ENCODE results near the gene FRMPD2. TPM values are rescaled to one million over a fixed set of nuclear protein-coding genes. Genes with fewer than 3 reads are reported as not detected.

The FRMPD2 gene
- total RNA-seq, 1 experiment from 2014 or later = 0.30 TPM

DNA sequence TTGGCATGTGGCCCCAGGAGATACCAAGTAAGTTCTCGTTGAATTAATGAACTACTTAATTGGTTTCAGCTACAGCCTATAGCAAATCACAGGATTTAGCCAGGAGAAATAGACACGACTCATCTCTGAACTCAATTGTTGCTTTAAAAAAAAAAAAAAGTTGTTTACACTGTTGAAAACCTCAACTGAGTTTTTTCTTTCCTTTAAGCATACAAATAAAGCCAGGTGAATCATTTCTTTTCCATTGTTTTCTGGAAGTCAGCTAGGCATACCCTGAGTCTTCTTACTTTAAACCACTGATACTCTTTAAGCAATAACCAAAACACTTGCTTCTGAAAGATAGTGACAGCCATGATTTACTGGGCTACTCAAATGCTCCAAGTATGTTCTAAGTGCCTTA lies 755 bp downstream of the FRMPD2 start:
- intact Hi-C loops (cut with micrococcal nuclease) = no loop called here
- H2AFZ ChIP-seq (ENCODE audit: low read depth, low read length, poor library complexity, severe bottlenecking) = no peak overlapping the region
- no peak overlapping the region for H3K27ac ChIP-seq (ENCODE audit: low read depth, low read length)
- no TSS peak for BruUV-seq (replicated peaks)
- H3K9ac ChIP-seq (ENCODE audit: low read length) = no peak overlapping the region
- TF ChIP-seq EZH2 (IDR thresholded peaks at IDR 0.05) = no peak
- TF ChIP-seq, protein P1, sequence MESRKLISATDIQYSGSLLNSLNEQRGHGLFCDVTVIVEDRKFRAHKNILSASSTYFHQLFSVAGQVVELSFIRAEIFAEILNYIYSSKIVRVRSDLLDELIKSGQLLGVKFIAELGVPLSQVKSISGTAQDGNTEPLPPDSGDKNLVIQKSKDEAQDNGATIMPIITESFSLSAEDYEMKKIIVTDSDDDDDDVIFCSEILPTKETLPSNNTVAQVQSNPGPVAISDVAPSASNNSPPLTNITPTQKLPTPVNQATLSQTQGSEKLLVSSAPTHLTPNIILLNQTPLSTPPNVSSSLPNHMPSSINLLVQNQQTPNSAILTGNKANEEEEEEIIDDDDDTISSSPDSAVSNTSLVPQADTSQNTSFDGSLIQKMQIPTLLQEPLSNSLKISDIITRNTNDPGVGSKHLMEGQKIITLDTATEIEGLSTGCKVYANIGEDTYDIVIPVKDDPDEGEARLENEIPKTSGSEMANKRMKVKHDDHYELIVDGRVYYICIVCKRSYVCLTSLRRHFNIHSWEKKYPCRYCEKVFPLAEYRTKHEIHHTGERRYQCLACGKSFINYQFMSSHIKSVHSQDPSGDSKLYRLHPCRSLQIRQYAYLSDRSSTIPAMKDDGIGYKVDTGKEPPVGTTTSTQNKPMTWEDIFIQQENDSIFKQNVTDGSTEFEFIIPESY (IDR thresholded peaks at IDR 0.05; ENCODE audit: extremely low read depth, insufficient replicate concordance, low read length) = no peak
- H3K36me3 ChIP-seq (ENCODE audit: control insufficient read depth in 1 of 2, insufficient read depth in 2 of 2, low read length in 2 of 2) = no peaks in the 10 kb centered on the region
- ChIA-PET CTCF (no interaction called here), POLR2A (no interaction called here), RAD21 (ENCODE audit: low non-redundant PET in 1 of 2, low total read pairs in 2 of 2, uncharacterized antibody in 2 of 2, unreplicated experiment in 2 of 2) (no interaction called here)
- H4K20me1 ChIP-seq (ENCODE audit: insufficient read depth) = no peaks in the 10 kb centered on the region
- no peak overlapping the region for H3K4me2 ChIP-seq (ENCODE audit: low read length)
- no peak for ATAC-seq
- no peaks in the 10 kb centered on the region for H3K4me1 ChIP-seq (ENCODE audit: control insufficient read depth in 1 of 2, insufficient read depth in 2 of 2, low read length in 2 of 2)
- H3K9me3 ChIP-seq (ENCODE audit: control insufficient read depth in 1 of 2, insufficient read depth in 1 of 2, low read depth in 1 of 2, low read length in 2 of 2) = no peaks in the 10 kb centered on the region
- no peaks in the 10 kb centered on the region for H3K79me2 ChIP-seq (ENCODE audit: insufficient read depth, low read length)
- H3K4me3 ChIP-seq (replicated peaks in 1 of 2; ENCODE audit: low read depth in 1 of 2, low read length in 2 of 2) = no peak overlapping the region
- no peak for DNase-seq (ENCODE audit: low read depth, low spot score)
- H3K27me3 ChIP-seq (ENCODE audit: insufficient read depth, low read length) = no peaks in the 10 kb centered on the region
- no peaks in the 10 kb centered on the region for H3K9me2 ChIP-seq (ENCODE audit: insufficient read depth)

DNA sequence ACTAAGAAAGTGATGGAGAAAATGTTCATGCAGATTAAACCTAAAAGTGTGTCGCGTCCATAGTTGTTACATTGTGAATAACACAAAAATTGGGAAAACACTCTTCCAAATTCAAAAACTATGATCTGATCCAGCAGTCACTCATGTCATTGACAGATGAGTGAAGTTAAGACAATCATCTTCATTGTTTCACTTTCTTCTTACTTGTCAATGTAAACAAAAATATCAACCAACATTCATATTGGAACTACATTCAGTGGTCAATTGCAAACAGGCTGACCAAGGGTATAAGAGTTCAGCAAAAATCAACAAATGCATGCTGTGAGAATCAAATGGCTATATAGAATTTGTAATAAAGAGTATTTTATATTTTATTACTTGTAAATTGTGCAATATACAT lies 1.8 kb downstream of the FRMPD2 start:
- Histone ChIP-seq H3K27me3 (ENCODE audit: insufficient read depth, low read length) (no peaks in the 10 kb centered on the region), H3K36me3 (ENCODE audit: control insufficient read depth in 1 of 2, insufficient read depth in 2 of 2, low read length in 2 of 2) (no peaks in the 10 kb centered on the region), H3K4me2 (ENCODE audit: low read length) (no peak overlapping the region), H3K27ac (ENCODE audit: low read depth, low read length) (no peak overlapping the region), H3K4me1 (ENCODE audit: control insufficient read depth in 1 of 2, insufficient read depth in 2 of 2, low read length in 2 of 2) (no peaks in the 10 kb centered on the region), H3K4me3 (replicated peaks in 1 of 2; ENCODE audit: low read depth in 1 of 2, low read length in 2 of 2) (no peak overlapping the region), H4K20me1 (ENCODE audit: insufficient read depth) (no peaks in the 10 kb centered on the region), H2AFZ (ENCODE audit: low read depth, low read length, poor library complexity, severe bottlenecking) (no peak overlapping the region), H3K9me2 (ENCODE audit: insufficient read depth) (no peaks in the 10 kb centered on the region), H3K79me2 (ENCODE audit: insufficient read depth, low read length) (no peaks in the 10 kb centered on the region), H3K9me3 (ENCODE audit: control insufficient read depth in 1 of 2, insufficient read depth in 1 of 2, low read depth in 1 of 2, low read length in 2 of 2) (no peaks in the 10 kb centered on the region), H3K9ac (ENCODE audit: low read length) (no peak overlapping the region)
- DNase-seq (ENCODE audit: low read depth, low spot score) (no peak), ATAC-seq (no peak)
- ChIA-PET POLR2A (no interaction called here), RAD21 (ENCODE audit: low non-redundant PET in 1 of 2, low total read pairs in 2 of 2, uncharacterized antibody in 2 of 2, unreplicated experiment in 2 of 2) (no interaction called here), CTCF (no interaction called here)
- TF ChIP-seq, protein P2, sequence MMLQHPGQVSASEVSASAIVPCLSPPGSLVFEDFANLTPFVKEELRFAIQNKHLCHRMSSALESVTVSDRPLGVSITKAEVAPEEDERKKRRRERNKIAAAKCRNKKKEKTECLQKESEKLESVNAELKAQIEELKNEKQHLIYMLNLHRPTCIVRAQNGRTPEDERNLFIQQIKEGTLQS (IDR thresholded peaks at IDR 0.05) = no peak
- TF ChIP-seq FOSL1 (IDR thresholded peaks at IDR 0.05; ENCODE audit: low read depth) (no peak), CBX3 (IDR thresholded peaks at IDR 0.05; ENCODE audit: low read depth) (no peak), POLR2AphosphoS5 (IDR thresholded peaks at IDR 0.05; ENCODE audit: low read depth, low read length) (no peak)
- TF ChIP-seq, protein P3, sequence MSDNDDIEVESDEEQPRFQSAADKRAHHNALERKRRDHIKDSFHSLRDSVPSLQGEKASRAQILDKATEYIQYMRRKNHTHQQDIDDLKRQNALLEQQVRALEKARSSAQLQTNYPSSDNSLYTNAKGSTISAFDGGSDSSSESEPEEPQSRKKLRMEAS (IDR thresholded peaks at IDR 0.05) = no peak
- BruUV-seq (replicated peaks) = no TSS peak
- intact Hi-C loops (cut with micrococcal nuclease) = no loop called here
